Inflammatory macrophage treated with lipopolysaccharide for 4 hours (primary cell): Measurements from ENCODE around the gene LGALS4.
A peak's percentile ranks its signal among the peaks of the same experiment; 100 is the strongest.
"Not testable (repeated sequence)": the region's sequence is repeated elsewhere in the genome, so short reads cannot be mapped to it uniquely, and the experiment has no call there.

Experiments
- DNase-seq: peaks from one replicate; pipeline ENCODE4 v3.0.0-alpha.2; 2020

The LGALS4 gene

DNA sequence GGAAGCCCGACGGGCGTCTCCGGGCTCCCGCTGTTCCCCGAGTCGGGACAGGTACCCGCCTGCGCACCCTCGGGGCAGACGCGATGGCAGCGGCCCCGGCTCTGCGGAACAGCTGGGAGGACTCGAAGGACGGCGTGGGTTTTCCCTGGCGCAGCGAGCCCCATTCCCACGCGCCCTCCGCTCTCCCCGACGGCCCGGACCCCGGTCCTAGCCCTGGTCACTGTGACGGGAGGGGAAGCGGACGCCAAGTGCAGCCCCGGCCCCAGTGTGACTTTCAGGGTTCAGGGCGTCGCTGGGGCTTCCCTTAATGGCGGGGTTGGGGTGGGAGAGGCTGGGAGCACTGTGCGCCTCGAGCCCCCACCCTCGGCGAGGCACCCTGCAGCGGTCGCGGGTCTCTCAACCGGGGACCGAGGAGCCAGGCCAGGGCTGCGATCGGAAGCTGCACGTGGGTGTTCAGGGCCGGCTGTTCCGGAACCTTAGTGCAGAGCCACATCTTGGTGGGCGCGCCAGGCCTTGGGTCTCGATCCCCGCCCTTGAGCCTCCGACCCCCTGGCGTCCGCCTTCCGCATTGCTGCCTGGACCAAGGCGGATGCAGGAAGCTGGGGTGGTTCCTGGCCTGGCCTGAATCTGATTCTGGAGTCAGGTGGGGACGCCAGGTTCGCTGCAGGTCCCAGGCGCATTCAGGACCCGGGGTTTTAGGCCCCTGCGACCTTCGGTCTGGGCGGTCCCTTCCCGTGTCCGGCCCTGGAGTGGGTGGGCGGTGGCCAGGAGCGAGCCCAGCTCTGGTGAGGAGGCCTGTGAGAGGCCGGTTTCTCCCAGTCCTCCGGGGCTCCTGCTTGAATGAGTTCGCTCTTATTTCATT is 20.3 kb downstream of the LGALS4 start:
- no peak for DNase-seq

DNA sequence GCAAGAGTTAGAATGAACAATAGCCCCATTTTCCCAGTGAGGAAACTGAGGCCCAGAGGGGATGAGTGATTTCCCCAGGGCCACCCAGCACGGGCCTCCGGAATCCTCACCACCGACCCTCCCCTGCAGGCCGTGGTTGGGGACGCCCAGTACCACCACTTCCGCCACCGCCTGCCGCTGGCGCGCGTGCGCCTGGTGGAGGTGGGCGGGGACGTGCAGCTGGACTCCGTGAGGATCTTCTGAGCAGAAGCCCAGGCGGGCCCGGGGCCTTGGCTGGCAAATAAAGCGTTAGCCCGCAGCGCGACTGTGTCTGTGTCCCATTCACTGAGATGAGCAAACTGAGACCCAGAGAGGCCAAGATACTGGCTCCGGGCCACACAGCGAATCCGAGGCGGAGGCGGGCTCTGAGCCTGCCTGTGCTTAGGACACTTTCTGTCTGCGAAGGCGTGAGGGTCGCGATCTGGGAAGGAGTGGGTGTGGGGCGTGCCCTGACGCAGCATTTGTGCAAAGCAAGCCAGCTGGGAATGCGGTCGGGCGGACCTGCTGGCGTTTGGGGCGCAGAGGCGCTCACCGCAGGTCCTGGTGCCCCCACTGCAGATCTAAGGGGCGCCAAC is 21.2 kb downstream of the LGALS4 start:
- not testable (repeated sequence) for DNase-seq

GRCh38 chr19:38790507-38791403 is 22.0 kb downstream of the LGALS4 start:
- not testable (repeated sequence) for DNase-seq

- DNase-seq: no peak
These were observed 24.1 kb downstream of the LGALS4 start, which contains the start of gene LGALS7B for GRCh38 chr19:38788478-38789243. Gene LGALS7B, plus strand, starts transcription at chr19:38789200. Its CDS starts 27 bp downstream, at chr19:38789227.

DNA sequence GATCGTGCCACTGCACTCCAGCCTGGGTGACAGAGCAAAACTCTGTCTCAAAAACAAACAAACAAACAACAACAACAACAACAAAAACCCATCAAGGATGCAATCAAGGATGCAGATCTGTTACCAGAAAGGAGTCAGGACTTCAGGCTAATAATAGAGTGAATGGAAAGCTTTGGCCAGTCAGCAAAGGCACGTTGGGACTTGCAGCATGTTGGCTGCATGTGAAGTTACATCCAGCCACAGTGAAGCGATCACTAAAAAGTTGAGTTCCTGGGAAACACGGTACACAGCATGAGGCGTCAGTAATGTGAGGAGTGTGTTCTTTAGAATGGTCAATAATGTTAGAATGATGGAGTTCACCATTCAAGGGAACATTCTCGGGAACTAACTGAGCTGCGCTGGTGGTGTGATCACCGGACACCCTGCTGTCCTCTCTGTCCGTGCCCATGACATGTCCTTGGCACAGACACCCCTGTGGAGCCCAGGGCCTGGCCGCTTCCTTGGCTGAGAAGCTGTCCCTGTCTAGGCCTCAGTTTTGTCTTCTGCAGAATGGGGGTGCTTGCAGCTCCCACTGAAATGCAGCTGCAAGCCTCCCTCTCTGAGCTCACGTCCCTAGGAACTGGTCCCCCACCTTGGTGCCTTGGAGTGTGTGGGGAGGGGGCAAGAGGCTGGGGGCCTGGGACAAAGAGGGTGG is 26.0 kb downstream of the LGALS4 start:
- no peak for DNase-seq

DNA sequence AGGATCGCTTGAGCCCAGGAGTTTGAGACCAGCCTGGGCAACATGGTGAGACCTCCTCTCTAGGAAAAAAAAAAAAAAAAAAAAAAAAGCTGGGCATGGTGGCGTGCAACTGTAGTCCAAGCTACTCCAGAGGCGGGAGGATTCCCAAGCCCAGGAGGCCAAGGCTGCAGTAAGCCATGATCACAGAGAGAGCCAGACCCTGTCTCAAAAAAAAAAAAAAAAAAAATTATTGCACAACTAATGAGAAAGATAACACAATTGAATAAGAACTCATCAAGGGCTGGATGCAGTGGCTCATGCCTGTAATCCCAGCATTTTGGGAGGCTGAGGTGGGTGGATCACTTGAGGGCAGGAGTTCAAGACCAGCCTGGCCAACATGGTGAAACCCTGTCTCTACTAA is 26.7 kb downstream of the LGALS4 start:
- DNase-seq: not testable (repeated sequence)

- DNase-seq: no peak
These were observed 27.5 kb downstream of the LGALS4 start for GRCh38 chr19:38785187-38785699.

GRCh38 chr19:38784224-38784623 is 28.5 kb downstream of the LGALS4 start:
- no peak for DNase-seq

- not testable (repeated sequence) for DNase-seq
These were observed 30.5 kb downstream of the LGALS4 start for GRCh38 chr19:38782212-38782611.

GRCh38 chr19:38781058-38781457 is 31.7 kb downstream of the LGALS4 start:
- no peak for DNase-seq

- no peak for DNase-seq
These were observed 32.3 kb downstream of the LGALS4 start for GRCh38 chr19:38780443-38780842.

DNA sequence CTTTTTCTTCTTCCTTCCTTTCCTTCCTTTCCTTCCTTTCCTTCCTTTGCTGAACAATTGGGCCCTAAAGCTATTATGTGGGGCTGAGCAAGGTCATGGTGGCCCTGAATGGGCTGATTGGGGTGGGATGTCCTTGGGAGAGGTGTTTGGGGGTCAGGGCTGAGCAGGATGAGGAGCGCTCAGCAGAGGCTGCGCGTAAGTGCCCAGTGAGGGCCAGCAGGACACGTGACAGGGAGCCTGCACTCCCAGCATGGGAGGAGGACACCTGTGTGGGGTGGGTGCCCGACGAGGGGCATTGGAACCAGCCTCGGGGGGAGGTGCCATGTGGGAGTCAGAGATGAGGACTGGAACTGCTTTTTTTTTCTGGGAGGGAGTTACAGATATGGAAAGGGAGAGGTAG is 34.0 kb downstream of the LGALS4 start:
- DNase-seq: no peak

GRCh38 chr19:38774181-38774950 is 38.4 kb downstream of the LGALS4 start:
- DNase-seq: no peak

DNA sequence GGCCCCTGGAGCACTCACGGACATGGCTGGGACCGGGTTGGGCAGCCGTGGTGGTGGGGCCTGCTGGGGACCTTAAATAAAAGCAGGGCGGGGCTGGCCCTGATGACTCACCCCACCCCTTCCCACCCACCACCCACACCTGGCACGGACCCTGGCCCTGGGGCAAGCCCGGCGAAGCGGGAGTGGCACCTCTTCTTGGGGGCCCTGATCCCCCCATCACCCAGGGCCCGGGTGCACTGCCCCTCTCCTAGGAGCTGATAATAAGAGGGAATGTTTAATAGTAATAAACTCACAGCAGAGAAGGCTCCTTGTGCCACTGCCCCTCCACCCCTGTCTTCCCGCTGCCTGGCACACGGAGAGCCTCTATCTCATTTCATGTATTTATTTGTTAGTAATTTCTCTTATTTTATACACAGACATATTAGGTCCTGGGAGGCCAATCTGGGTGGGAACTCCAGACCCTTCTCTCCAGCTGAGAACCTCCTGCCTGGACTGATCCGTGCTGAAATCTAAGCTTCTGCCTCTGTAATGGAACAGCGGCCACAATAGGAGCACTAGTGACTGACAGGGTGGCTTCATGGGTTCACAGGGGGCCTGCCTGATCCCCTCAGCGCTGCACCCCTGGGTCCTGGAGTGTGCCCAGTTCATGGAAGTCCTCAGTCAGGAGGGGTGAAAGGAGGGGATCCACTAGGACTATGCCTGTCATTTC is 39.1 kb downstream of the LGALS4 start, which contains the start of gene LGALS7:
Gene LGALS7, minus strand, starts transcription at position 49 of the 709 bp plus-strand sequence. Its CDS starts 25 bp downstream, at position 24.
- DNase-seq: no peak

DNA sequence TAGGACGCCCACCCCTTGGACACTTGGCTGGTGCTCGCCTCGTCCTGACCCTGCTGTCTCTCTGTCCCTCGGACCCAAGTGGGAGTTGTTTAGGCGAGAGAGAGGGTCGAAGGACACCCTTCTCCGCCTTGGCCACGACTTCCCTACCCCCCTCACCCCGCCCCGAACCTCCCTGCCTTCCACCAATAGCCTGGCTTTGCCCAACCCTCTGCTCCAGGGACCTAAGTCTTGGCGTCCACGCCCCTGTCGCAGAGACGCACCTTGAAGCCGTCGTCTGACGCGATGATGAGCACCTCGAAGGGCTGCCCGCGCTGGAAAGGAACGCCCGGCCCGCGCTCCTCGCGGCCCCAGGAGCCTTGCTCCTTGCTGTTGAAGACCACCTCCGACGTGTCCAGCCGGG is 41.2 kb downstream of the LGALS4 start:
- DNase-seq: not testable (repeated sequence)

DNA sequence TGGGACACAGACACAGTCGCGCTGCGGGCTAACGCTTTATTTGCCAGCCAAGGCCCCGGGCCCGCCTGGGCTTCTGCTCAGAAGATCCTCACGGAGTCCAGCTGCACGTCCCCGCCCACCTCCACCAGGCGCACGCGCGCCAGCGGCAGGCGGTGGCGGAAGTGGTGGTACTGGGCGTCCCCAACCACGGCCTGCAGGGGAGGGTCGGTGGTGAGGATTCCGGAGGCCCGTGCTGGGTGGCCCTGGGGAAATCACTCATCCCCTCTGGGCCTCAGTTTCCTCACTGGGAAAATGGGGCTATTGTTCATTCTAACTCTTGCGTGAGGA is 41.8 kb downstream of the LGALS4 start:
- DNase-seq: not testable (repeated sequence)

GRCh38 chr19:38770228-38770948 is 42.4 kb downstream of the LGALS4 start:
- not testable (repeated sequence) for DNase-seq

DNA sequence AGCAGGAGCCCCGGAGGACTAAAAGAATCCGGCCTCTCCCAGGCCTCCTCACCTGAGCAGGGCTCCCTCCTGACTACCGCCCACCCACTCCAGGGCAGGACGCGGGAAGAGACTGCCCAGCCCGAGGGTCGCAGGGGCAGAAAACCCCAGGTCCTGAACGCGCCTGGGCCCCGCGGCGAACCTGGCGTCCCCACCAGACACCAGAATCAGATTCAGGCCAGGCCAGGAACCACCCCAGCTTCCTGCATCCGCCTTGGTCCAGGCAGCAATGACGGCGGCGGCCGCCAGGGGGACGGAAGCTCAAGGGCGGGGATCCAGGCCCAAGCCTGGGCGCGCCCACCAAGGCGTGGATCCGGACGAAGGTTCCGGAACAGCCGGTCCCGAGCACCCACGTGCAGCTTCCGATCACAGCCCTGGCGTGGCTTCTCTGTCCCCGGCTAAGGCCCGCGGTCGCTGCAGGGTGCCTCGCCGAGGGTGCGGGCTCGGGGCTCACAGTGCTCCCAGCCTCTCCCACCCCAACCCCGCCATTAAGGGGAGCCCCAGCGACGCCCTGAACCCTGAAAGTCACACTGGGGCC is 43.0 kb downstream of the LGALS4 start:
- peak; percentile 90 for DNase-seq
